HG02840 (cell line): ENCODE data around the gene MAN1A2.

Source experiments
- ATAC-seq: cut with Tn5 transposase; IDR thresholded peaks from one replicate; pipeline ENCODE4 v1.9.1; 2021; ENCODE audit warnings: mild to moderate bottlenecking, moderate library complexity, moderate number of reproducible peaks; ENCODE audit not compliant: unreplicated experiment, low FRiP score

The MAN1A2 gene

GRCh38 chr1:117359561-117360289 lies 7.5 kb upstream of the MAN1A2 start:
- no peak for ATAC-seq

GRCh38 chr1:117362986-117363385 lies 4.3 kb upstream of the MAN1A2 start:
- ATAC-seq = no peak

GRCh38 chr1:117363571-117364048 lies 3.6 kb upstream of the MAN1A2 start:
- ATAC-seq = no peak

- ATAC-seq = no peak
These were observed 3.0 kb upstream of the MAN1A2 start for GRCh38 chr1:117364240-117364639.

- ATAC-seq = no peak
These were observed 1.7 kb upstream of the MAN1A2 start for GRCh38 chr1:117365350-117366176.

- ATAC-seq = peak; percentile 45
These were observed 838 bp upstream of the MAN1A2 start for GRCh38 chr1:117366177-117367045.

- no peak for ATAC-seq
These were observed 1.2 kb downstream of the MAN1A2 start for GRCh38 chr1:117368116-117369108.

GRCh38 chr1:117370071-117370470 lies 2.8 kb downstream of the MAN1A2 start:
- ATAC-seq = no peak

GRCh38 chr1:117370509-117370908 lies 3.3 kb downstream of the MAN1A2 start:
- no peak for ATAC-seq

GRCh38 chr1:117371441-117372151 lies 4.3 kb downstream of the MAN1A2 start:
- ATAC-seq = no peak

GRCh38 chr1:117372863-117373412 lies 5.7 kb downstream of the MAN1A2 start:
- ATAC-seq = no peak

GRCh38 chr1:117373932-117374331 lies 6.7 kb downstream of the MAN1A2 start:
- no peak for ATAC-seq

- no peak for ATAC-seq
These were observed 8.1 kb downstream of the MAN1A2 start for GRCh38 chr1:117375327-117375726.

- no peak for ATAC-seq
These were observed 19.9 kb downstream of the MAN1A2 start for GRCh38 chr1:117387060-117387633.

GRCh38 chr1:117388328-117388727 lies 21.1 kb downstream of the MAN1A2 start:
- no peak for ATAC-seq

GRCh38 chr1:117389284-117389683 lies 22.0 kb downstream of the MAN1A2 start:
- ATAC-seq = no peak

GRCh38 chr1:117389779-117390178 lies 22.5 kb downstream of the MAN1A2 start:
- no peak for ATAC-seq

- no peak for ATAC-seq
These were observed 25.5 kb downstream of the MAN1A2 start for GRCh38 chr1:117392771-117393170.
